Measurements from ENCODE around the gene COL8A2. TPM values are rescaled to one million over a fixed set of nuclear protein-coding genes. Genes with fewer than 3 reads are reported as not detected.

COL8A2 gene
- total RNA-seq, 2 donors from 2014 or later: 7.9 to 10.7 TPM

GRCh38 chr1:36134505-36135329, 9.7 kb upstream of the COL8A2 start:
- intact Hi-C loops (cut with DNase I): loop anchor here (1.0 kb wide), 1 partner anchor 35 kb away; no protein-coding TSS in a partner anchor
- no peak for DNase-seq (ENCODE audit: low spot score)

GRCh38 chr1:36134031-36134430, 9.0 kb upstream of the COL8A2 start:
- Histone ChIP-seq H3K9me3 (no peaks in the 10 kb centered on the region), H3K27ac (no peak overlapping the region), H3K4me3 (no peak overlapping the region), H3K4me1 (replicated peaks) (no peaks in the 10 kb centered on the region), H3K27me3 (replicated peaks; ENCODE audit: insufficient read depth) (no peaks in the 10 kb centered on the region), H3K36me3 (no peaks in the 10 kb centered on the region)
- intact Hi-C loops (cut with DNase I): loop anchor here (1.0 kb wide), 1 partner anchor 35 kb away; no protein-coding TSS in a partner anchor
- WGBS: 46% methylated on average over 6 of the region's 6 CpGs
- TF ChIP-seq POLR2AphosphoS5 (IDR thresholded peaks at IDR 0.05) (no peak), POLR2A (IDR thresholded peaks at IDR 0.05) (no peak), CTCF (IDR thresholded peaks at IDR 0.05) (no peak)
- no peak for DNase-seq (ENCODE audit: low spot score)

More at GRCh38 chr1:36134505-36135329, 9.7 kb upstream of the COL8A2 start:
- no peaks in the 10 kb centered on the region for H3K9me3 ChIP-seq
- H3K36me3 ChIP-seq: no peaks in the 10 kb centered on the region
- H3K27me3 ChIP-seq (replicated peaks; ENCODE audit: insufficient read depth): no peaks in the 10 kb centered on the region
- H3K4me3 ChIP-seq: no peak overlapping the region
- H3K4me1 ChIP-seq (replicated peaks): no peaks in the 10 kb centered on the region
- WGBS: 62% methylated on average over 7 of the region's 7 CpGs
- peak overlapping the region; percentile 10 to 55 for H3K27ac ChIP-seq
- TF ChIP-seq CTCF (IDR thresholded peaks at IDR 0.05): peak in 3 of 4 experiments; percentile 64 to 77 (median 65)
- TF ChIP-seq POLR2AphosphoS5 (IDR thresholded peaks at IDR 0.05): no peak

DNA sequence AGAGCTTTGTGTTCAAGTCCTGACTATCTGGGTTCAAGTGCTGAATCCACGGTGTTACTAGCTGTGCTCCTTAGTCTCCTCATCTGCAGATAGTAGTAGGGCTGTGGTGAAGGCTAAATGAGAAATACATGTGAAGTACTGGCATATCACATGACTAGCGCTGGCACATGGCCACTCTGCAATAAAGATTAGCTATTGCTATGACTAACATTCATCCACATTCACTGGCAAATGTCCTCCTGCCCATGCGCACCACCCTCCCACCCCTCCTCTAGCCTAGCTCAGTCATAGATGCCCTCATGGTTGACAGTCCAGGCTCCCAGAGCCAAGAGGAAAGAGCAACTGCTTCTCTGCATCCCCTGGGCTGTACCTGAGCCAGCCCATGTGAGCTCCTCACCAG, 8.5 kb upstream of the COL8A2 start:
- Histone ChIP-seq H3K4me3 (no peak overlapping the region), H3K36me3 (no peaks in the 10 kb centered on the region), H3K27me3 (replicated peaks; ENCODE audit: insufficient read depth) (no peaks in the 10 kb centered on the region), H3K4me1 (replicated peaks) (no peaks in the 10 kb centered on the region), H3K27ac (no peak overlapping the region), H3K9me3 (no peaks in the 10 kb centered on the region)
- DNase-seq (ENCODE audit: low spot score): peak; percentile 56
- TF ChIP-seq POLR2A (IDR thresholded peaks at IDR 0.05) (peak; percentile 36), CTCF (IDR thresholded peaks at IDR 0.05) (no peak), POLR2AphosphoS5 (IDR thresholded peaks at IDR 0.05) (peak; percentile 45)
- 52% methylated on average over 3 of the region's 3 CpGs for WGBS
- intact Hi-C loops (cut with DNase I): no loop called here

GRCh38 chr1:36132029-36132428, 7.0 kb upstream of the COL8A2 start:
- 89% methylated on average over 3 of the region's 3 CpGs for WGBS
- Histone ChIP-seq H3K36me3 (no peaks in the 10 kb centered on the region), H3K27ac (no peak overlapping the region), H3K9me3 (no peaks in the 10 kb centered on the region), H3K4me1 (replicated peaks) (no peaks in the 10 kb centered on the region), H3K27me3 (replicated peaks; ENCODE audit: insufficient read depth) (no peaks in the 10 kb centered on the region), H3K4me3 (no peak overlapping the region)
- intact Hi-C loops (cut with DNase I): no loop called here
- no peak for DNase-seq (ENCODE audit: low spot score)
- no peak for TF ChIP-seq POLR2A (IDR thresholded peaks at IDR 0.05)
- TF ChIP-seq CTCF (IDR thresholded peaks at IDR 0.05): no peak
- no peak for TF ChIP-seq POLR2AphosphoS5 (IDR thresholded peaks at IDR 0.05)

GRCh38 chr1:36128905-36129206, 3.8 kb upstream of the COL8A2 start:
- no peaks in the 10 kb centered on the region for H3K4me1 ChIP-seq (replicated peaks)
- H3K27me3 ChIP-seq (replicated peaks; ENCODE audit: insufficient read depth): no peaks in the 10 kb centered on the region
- DNase-seq (ENCODE audit: low spot score): no peak
- 84% methylated on average over 3 of the region's 3 CpGs for WGBS
- TF ChIP-seq CTCF (IDR thresholded peaks at IDR 0.05) (no peak), POLR2AphosphoS5 (IDR thresholded peaks at IDR 0.05) (no peak), POLR2A (IDR thresholded peaks at IDR 0.05) (no peak)
- no peak overlapping the region for H3K27ac ChIP-seq
- intact Hi-C loops (cut with DNase I): no loop called here
- H3K4me3 ChIP-seq: no peak overlapping the region
- no peaks in the 10 kb centered on the region for H3K9me3 ChIP-seq
- H3K36me3 ChIP-seq: no peaks in the 10 kb centered on the region

All from prostate gland (tissue), 2 donors.